Uterus (tissue), 2 donors: ENCODE results near the gene RET.

Experiments used
- CTCF ChIP-seq, 4 experiments: fragments of 200-600 bp in 2 of 4; fragments of 450-650 bp in 2 of 4; sonication (generic) in 2 of 4; IDR thresholded peaks; one replicate each; pipeline ENCODE4 v1.5.1; 2016 to 2019; ENCODE audit warnings: antibody characterized with exemption in 4 of 4, mild to moderate bottlenecking in 2 of 4, moderate library complexity in 1 of 4
- POLR2A ChIP-seq, 2 donors: fragments of 450-650 bp; IDR thresholded peaks; one replicate each; pipeline ENCODE4 v1.6.1; 2016; ENCODE audit warnings: antibody characterized with exemption in 2 of 2, mild to moderate bottlenecking in 1 of 2, moderate library complexity in 1 of 2

- TF ChIP-seq CTCF (IDR thresholded peaks at IDR 0.05) (no peak), POLR2A (IDR thresholded peaks at IDR 0.05) (no peak)
Measured at GRCh38 chr10:43117031-43117776, 40.3 kb downstream of the RET start.
